ENCODE data around the gene ANKRD53.

Gene ANKRD53

GRCh38 chr2:70943205-70943871 lies 35.1 kb upstream of the ANKRD53 start:
- DNase-seq, result no peak

DNA sequence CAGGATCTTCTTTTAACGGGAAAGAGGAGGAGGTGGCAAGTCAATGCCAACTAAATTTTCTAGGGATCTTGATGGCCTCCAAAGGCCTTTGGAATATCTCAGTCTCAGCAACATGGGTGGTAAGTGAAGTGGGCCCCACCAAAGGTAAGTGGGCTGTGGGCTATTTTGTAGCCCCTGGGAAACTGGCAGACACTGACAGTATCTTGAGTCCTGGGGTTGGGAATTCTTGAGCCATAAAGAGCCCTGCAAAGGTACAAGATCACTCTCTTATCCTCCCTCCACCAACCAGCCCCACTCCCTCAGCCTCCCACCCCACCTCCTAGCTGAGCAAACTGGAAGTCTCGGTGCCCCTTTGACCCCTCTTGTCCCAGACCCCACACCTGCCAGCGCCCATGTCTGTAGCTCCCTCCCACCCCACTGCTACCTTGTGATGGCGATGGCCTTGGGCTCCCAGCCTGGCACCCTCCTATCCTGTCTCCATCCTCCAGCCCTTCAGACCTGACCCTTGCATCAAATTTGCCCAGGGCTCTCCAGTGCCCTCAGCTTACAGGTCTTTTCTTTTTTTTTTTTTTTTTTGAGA lies 34.2 kb upstream of the ANKRD53 start:
- no peak for DNase-seq

GRCh38 chr2:70946832-70947442 lies 31.5 kb upstream of the ANKRD53 start:
- peak; percentile 48 for DNase-seq

DNA sequence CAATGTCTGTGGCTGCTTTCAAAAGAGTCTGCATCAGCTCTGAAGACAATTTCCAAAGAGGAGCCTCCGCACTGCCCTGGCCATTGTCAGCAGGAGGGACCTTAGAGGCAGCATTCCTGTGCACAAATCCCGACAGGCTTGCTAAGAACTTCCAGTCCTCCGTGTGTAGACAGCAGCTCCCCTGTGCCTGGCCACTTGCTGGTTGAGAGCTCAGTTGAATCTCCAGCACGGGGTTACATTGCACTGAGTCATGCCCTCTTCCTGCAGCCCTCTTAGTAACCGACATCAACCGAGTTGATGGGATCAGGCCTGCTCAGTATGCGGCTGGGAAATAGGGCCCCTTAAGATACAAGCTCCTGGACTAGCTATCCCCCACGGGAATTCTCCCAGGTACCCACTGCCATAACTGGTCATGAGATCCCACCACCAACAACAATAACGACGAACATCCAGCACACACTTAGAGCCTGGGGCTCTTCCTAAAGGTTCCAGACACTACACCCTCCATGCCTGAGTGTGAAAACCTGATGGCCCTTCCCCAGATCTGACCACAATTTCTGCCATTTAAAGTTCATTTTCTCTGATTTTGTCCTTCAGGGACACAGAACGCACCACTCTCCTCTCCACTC lies 30.8 kb upstream of the ANKRD53 start:
- no peak for DNase-seq

DNA sequence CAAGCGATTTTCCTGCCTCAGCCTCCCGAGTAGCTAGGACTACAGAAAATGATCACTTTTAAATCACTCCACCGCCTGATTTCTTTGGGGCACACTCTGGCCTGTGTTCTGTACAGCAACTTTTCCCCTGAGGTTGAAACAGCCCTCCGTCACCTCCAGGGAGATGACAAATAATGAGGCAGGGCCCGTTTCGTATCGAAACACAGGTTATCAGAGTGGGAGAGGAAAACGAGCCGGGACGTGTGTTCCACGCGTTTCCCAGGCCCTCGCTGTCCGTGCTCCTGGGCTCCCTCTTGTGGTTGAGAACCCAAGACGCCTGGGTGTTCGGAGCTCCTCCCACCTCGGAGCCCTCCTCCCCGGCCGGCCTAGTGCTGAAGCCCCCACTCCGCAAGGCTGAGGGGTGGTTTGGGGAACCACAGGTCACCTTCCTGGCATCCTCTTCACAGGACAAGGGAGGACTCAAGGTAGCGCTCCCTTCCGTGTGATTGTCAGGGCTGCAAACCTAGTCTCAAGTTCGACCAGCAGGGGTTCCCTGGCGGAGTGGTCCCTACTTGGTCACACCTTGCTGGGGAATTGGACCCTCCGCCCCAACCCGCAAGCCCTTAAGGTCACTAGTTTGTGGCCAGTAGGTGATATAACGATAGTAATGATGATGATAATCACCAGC lies 30.0 kb upstream of the ANKRD53 start:
- peak; percentile 66 for DNase-seq

DNA sequence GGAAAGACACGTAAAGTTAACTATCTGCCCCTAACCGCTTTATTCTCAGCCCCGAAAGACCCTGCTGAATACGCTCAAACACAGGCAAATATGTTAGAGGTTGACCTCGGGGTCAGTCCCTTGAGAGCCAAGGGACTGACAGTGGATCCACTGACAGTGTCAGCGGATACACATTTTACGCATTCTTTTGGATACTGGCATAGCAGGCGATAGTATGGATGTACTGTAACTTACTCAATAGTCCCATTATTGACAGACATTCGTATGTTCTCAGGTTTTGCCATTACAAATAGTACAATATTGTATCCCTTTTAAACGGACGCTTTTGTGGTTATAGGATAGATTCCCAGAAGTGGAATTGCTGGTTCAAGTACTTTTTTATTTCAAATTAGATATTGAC lies 29.3 kb upstream of the ANKRD53 start:
- DNase-seq, result no peak

DNA sequence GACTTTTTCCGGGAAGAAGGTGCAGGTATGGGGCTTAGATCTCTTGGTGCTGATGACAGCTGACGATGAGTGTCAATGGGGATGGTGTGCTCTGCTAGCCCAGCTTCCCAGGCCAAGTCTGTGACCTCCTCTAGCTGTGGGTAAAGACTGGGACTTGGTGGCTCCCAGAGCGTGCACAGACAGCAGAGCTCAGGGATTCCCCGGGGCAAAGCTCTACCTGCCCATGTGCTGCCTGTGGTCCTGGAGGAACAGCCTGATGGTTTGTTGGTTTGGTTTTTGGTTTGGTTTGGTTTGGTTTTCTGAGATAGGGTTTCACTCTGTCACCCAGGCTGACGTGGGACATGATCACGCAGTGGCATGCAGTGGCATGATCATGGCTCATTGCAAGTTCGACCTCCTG lies 23.5 kb upstream of the ANKRD53 start:
- no peak for DNase-seq

DNA sequence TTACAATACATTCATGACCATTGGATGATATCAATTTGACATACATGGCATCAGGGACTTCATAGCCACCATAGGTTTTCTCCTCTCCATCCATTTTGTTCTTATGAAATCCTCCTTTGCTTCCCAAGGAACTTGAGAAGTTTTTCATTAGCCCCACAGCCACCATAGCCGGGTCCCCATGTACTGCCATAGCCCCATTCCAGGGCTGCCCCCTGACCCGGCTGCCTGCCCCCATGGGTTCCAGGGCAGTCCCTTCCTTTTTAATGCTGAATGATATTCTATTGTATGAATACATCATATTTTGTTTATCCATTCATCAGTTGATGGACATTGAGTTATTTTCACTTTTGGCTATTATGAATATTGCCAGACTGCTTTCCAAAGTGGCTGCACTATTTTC lies 22.3 kb upstream of the ANKRD53 start:
- DNase-seq, result no peak

GRCh38 chr2:70957798-70958197 lies 20.6 kb upstream of the ANKRD53 start:
- DNase-seq, result no peak

- DNase-seq, result no peak
These were observed 19.7 kb upstream of the ANKRD53 start for GRCh38 chr2:70958759-70959158.

DNA sequence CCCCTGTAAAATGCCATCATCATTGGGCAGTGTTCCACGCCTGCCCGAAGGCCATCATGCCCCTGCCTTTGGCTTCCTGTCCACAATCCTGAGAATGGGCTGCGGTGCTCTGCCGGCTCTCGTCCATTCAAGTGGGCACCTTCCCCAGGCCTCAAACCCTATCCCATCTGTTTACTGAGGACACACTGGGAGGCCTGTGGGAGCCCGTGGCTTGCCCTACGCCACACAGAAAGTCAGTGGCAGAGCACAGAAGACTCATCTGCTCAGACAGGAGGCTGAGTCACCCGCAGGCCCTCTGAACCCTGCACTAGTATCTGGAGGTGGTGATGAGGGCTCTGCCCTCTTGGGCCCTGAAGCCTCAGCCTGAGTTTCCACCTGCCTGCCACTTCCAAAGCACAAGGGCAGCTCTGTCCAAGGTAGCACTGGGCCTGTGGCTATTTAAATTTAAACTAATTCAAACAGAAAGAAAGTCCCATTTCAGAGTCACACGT lies 19.1 kb upstream of the ANKRD53 start:
- no peak for DNase-seq

DNA sequence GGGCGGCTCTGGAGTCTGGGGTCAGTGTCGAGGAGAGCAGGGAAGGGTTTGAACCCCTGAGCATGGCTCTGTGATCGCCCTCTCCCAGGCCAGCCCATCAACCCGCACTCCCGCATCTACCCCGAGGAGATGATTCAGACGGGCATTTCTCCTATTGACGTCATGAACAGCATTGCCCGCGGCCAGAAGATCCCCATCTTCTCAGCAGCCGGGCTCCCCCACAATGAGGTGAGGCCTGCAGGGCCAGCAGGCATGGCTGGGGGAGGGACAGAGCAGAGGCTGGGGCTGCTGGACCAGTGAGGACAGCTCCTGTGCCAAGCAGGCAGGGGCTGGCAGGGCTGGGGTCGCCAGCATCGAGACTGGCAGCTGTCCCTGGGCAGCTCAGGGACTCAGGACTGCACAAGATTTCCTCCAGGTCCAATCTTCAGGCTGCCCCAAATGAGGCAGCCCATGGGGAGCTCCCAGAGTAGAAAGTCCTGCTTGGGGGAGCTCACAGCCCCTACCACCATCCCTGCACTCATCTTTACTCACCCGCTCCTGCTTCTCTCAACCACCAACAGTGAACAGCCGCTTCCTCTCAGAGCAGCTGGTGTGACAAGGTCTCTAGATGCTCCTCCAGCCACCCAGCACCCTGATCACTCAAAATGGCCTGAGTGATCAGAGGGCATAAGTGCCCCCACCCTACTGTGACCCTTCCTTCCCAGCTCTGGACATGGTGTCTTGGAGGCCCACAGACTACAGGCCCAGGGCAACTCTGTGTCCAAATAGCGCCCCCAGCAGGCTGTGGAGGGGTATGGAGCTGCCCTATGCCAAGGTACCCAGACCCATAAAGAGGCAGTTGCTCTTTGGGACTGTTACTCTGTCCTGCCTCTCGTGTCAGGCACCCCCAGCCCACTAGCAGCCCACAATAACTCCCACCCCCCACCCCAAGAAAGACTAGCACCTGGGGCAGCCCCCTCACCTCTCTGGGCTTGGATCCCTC lies 18.3 kb upstream of the ANKRD53 start:
- DNase-seq, result no peak

DNA sequence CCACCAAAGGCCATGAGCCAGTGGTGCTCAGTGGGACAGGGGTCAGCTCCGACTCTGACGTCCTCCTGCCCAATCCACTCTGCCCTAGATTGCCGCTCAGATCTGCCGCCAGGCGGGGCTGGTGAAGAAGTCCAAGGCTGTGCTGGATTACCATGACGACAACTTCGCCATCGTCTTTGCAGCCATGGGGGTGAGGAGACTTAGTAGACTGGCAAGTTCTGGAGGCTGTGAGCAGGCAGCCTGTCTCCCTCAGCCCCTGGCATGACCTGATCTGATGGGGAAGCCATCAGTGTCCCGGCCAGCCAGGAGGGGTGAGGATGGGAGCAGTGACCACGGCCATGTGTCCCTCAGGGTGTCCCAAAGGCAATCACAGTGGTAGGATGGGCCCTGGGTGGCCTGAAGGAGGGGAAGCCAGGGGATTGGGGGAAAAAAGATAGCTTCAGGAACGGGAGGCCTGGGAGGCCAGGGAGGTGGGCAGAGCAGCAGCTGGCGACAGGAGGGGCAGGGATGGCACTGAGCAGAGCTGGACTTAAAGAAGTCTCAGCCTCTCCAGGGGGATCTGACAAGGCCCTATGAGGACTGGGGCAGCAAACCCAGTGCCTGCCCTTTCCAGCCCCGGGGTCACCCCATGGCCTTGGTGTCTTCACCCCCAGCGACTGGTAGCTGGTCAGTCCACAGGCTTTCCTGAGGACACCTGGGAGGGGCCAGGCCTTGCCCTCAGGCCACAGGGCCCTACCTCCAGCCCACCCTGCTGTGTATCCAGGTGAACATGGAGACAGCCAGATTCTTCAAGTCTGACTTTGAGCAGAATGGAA lies 17.4 kb upstream of the ANKRD53 start:
- no peak for DNase-seq

- DNase-seq, result no peak
These were observed 16.8 kb upstream of the ANKRD53 start for GRCh38 chr2:70961648-70961994.

DNA sequence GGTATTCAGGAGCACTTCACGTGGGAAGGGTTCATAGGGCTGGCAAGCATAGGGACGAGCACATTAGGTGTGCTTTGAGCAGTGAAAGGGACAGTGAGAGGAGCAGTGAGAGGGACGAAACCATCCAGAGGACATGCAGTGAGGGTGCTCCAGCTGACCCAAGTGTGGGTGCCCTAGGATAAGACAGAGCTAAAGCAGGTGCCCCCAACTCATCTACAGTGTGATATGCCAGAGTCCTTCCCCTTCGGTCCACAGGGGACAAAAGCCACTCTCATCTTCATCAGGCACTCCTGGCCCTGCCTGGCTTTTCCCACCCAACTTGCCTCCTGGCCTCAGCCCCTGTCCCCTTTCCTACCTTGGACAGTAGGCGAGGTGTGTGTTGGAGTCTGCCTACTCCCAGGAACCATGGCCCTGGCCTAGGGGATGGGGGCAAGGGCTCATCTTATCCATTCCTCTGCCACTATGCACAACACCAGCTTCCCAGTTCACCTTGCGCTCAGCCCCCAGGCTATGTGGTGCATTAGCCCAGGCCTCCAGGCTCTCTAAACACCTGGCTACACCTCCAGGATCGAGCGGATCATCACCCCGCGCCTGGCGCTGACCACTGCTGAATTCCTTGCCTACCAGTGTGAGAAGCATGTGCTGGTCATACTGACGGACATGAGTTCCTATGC lies 16.1 kb upstream of the ANKRD53 start:
- DNase-seq, result no peak

DNA sequence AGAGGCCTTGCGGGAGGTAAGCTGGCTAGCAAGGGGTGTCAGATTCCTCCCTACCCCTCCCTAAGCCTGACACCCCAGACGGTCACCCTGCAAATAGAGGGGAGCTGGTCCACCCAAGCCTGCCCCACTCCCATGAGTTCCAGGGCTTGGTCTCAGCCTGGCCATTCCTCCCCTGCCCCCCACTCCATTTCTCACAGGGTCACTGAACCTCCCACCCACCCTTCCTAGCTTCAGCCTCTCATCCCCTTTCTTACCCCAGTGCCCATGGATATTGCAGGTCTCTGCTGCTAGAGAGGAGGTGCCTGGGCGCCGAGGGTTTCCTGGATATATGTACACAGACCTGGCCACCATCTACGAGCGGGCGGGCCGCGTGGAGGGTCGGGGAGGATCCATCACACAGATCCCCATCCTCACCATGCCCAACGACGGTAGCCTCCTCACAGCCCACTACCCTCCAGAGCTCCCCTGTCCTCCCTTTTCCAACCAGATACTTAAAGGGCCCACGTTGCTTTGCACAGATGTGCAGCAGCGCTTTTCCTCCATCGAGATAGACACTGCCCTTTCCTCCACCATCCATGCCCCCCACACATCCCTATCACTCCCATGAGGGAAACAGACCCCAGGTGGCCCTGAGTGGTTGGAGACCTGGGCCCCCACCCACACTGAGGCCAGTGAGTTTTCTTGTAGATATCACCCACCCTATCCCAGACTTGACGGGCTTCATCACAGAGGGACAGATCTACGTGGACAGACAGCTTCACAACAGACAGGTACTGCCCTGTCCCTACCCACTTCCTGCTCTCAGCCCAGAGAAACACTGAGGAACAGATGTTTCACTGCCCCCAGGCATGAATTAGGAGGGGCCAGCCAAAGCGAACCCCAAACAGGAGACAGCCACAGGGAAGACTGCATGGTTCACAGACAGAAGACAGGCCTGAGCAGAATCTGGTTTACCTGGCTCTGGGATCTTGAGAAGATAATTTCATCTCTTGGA lies 15.2 kb upstream of the ANKRD53 start:
- no peak for DNase-seq

- DNase-seq, result no peak
These were observed 14.3 kb upstream of the ANKRD53 start for GRCh38 chr2:70964133-70964532.

GRCh38 chr2:70964596-70965386 lies 13.6 kb upstream of the ANKRD53 start:
- peak; percentile 54 for DNase-seq

DNA sequence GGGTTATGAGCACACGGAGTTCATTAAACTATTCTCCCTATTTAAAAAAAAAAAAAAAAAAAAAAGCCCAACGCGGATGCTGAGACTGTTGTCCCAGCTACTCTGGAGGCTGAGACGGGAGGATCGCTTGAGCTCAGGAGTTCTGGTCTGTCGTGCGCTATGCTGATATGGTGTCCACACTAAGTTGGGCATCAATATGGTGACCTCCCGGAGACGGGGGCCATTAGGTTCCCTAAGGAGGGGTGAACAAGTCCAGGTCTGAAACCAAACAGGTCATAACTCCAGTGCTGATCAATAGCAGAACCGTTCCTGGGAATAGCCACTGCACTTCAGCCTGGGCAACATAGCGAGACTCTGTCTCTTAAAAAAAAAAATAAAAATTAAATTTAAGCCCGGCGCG lies 12.9 kb upstream of the ANKRD53 start:
- no peak for DNase-seq

All from COR-L47 (cell line).